Measurements from ENCODE around the gene NUCKS1. TPM values are rescaled to one million over a fixed set of nuclear protein-coding genes. Genes with fewer than 3 reads are reported as not detected.
A peak's percentile ranks its signal among the peaks of the same experiment; 100 is the strongest.

NUCKS1 gene
- total and polyA plus RNA-seq, 2 of the 13 experiments (the other 11 are each of a cell fraction or from before 2014, with no cell fraction given): 35.5 to 117 TPM

DNA sequence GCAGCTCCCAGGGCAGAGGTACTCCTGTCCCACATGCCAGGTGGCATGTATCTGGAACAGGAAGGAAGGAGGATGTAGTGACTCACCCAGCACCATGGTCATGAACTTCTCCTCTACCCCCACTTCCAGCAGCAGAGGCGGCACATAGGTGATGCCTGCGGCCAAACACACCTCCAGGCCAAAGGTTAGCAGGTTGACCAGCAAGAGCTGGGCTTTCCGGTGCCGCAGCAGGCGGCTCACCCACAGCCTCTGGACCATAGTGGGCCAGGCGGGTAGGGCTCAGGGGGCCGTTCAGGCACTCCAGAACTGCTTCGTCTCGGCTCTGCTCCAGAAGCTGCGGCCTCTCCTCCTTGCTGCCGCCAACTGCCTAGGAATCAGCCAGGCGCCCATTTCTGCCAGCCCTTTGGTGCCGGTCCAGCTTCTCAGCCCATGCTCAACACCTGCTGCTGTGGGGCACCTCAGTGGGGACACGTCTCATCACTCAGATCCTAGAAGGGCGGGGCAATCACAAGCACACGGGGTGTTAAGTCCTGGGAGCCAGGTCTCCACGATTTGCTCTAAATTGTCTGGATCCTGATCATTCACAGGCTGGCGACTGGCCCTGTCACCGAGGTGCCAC, 85.5 kb downstream of the NUCKS1 start (continued):
- TF ChIP-seq ZBTB49 (CRISPR knock-in tag; IDR thresholded peaks at IDR 0.05; ENCODE audit: borderline replicate concordance) (no peak), ZFX (CRISPR knock-in tag; IDR thresholded peaks at IDR 0.05; ENCODE audit: low read depth) (peak; percentile 34; the same call in 1 of the 2 replicates), ZNF513 (CRISPR knock-in tag; conservative IDR thresholded peaks at IDR 0.05) (no peak), SOX13 (IDR thresholded peaks at IDR 0.05) (no peak), SOX13 (CRISPR knock-in tag; conservative IDR thresholded peaks at IDR 0.05 in 1 of 2, IDR thresholded peaks at IDR 0.05 in 1 of 2) (no peak), ATF7 (IDR thresholded peaks at IDR 0.05) (no peak), ATF7 (CRISPR knock-in tag; IDR thresholded peaks at IDR 0.05) (no peak), PRDM15 (CRISPR knock-in tag; IDR thresholded peaks at IDR 0.05) (no peak), NAIF1 (CRISPR knock-in tag; IDR thresholded peaks at IDR 0.05; ENCODE audit: borderline replicate concordance) (no peak), ZNF83 (CRISPR knock-in tag; IDR thresholded peaks at IDR 0.05; ENCODE audit: borderline replicate concordance) (no peak), HBP1 (CRISPR knock-in tag; IDR thresholded peaks at IDR 0.05; ENCODE audit: low read depth) (no peak), TARDBP (CRISPR knock-in tag; IDR thresholded peaks at IDR 0.05) (0 out of 2 replicates have a peak, but pooled peaks have one; percentile 39)
- TF ChIP-seq, protein P1, sequence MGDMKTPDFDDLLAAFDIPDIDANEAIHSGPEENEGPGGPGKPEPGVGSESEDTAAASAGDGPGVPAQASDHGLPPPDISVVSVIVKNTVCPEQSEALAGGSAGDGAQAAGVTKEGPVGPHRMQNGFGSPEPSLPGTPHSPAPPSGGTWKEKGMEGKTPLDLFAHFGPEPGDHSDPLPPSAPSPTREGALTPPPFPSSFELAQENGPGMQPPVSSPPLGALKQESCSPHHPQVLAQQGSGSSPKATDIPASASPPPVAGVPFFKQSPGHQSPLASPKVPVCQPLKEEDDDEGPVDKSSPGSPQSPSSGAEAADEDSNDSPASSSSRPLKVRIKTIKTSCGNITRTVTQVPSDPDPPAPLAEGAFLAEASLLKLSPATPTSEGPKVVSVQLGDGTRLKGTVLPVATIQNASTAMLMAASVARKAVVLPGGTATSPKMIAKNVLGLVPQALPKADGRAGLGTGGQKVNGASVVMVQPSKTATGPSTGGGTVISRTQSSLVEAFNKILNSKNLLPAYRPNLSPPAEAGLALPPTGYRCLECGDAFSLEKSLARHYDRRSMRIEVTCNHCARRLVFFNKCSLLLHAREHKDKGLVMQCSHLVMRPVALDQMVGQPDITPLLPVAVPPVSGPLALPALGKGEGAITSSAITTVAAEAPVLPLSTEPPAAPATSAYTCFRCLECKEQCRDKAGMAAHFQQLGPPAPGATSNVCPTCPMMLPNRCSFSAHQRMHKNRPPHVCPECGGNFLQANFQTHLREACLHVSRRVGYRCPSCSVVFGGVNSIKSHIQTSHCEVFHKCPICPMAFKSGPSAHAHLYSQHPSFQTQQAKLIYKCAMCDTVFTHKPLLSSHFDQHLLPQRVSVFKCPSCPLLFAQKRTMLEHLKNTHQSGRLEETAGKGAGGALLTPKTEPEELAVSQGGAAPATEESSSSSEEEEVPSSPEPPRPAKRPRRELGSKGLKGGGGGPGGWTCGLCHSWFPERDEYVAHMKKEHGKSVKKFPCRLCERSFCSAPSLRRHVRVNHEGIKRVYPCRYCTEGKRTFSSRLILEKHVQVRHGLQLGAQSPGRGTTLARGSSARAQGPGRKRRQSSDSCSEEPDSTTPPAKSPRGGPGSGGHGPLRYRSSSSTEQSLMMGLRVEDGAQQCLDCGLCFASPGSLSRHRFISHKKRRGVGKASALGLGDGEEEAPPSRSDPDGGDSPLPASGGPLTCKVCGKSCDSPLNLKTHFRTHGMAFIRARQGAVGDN (CRISPR knock-in tag; IDR thresholded peaks at IDR 0.05): peak; percentile 96

All from HepG2 (cell line).